GM12874 (cell line): ENCODE results near the gene PRSS57.

Experiments
- CTCF ChIP-seq: IDR thresholded peaks from 2 replicates; pipeline ENCODE4 v1.5.1; 2011; ENCODE audit warnings: low read depth, mild to moderate bottlenecking, control low read depth, low read length, moderate library complexity; ENCODE audit not compliant: insufficient read depth

Gene PRSS57

DNA sequence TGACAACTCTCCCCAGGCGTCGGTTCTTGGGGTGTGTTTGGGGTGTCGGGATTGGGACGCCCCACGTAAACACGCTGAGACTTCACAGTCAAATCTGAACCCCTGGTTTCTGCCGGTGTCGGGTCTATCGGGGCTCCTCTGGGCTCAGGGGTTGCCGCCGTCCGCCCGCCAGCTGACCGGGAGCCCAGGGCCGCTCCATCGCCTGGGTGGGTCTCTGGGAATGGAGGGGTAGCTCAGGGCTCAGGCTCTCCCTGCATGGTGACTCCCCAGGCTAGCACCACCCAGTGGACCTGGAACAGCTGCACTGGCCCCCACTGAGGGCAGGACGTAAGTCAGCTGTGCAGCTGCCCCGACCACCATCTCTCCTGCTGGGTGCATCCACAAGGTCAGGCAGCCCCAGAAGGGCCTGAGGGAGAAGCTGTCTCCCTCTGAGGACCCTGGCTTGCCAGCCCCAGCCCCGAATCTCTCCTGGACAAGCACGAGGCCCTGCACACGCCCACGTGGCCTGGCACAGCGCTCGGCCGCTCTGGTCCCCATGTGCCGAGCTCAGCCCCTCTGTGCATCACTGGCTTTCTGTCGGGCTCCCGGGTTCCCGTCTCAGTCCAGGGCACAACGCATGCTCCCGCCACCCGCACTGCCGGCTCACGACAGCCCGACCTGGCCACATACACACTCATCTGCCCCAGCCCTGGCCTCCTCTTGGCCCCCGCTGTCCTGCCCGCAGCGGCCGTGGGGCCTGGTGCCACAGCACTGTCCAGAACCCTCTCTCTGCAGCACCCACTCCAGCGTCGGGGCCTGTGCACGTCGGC is 38.3 kb downstream of the PRSS57 start:
- no peak for TF ChIP-seq CTCF

DNA sequence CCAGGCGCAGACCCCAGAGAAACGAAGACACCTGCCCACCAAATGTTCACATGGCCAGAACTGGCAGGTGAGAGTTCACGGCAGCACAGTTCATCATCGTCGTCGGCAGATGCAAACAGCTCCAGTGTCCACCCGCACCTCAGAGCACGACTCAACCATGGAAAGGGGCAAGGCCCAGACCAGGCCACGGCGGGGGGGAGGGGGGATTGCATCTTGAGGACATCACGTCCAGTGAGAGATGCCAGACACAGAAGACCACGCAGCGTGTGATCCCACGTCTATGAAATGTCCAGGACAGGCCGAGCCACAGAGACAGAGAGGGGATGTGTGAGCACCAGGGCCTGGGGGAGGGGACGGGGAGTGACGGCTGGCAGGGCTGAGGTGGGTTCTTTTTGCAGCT is 39.6 kb downstream of the PRSS57 start:
- no peak for TF ChIP-seq CTCF

DNA sequence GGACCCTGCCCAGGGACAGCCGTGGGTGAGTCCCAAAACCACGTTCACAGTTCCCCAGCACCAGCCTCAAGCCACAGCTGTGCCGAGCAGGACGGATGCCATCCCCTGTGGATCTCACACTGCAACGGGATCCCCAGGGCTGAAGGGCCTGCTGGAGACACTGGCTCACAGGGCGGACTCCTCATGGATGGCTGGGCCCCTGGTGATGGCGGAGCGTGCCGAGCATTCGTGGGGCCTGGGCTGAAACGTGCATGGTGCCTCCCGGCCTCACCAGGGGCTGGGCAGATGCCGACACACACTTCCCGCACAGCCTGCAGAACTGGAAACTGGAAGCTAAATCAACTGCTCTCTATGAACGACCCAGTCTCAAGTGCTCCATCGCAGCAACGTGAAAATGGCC is 41.8 kb downstream of the PRSS57 start:
- no peak for TF ChIP-seq CTCF

DNA sequence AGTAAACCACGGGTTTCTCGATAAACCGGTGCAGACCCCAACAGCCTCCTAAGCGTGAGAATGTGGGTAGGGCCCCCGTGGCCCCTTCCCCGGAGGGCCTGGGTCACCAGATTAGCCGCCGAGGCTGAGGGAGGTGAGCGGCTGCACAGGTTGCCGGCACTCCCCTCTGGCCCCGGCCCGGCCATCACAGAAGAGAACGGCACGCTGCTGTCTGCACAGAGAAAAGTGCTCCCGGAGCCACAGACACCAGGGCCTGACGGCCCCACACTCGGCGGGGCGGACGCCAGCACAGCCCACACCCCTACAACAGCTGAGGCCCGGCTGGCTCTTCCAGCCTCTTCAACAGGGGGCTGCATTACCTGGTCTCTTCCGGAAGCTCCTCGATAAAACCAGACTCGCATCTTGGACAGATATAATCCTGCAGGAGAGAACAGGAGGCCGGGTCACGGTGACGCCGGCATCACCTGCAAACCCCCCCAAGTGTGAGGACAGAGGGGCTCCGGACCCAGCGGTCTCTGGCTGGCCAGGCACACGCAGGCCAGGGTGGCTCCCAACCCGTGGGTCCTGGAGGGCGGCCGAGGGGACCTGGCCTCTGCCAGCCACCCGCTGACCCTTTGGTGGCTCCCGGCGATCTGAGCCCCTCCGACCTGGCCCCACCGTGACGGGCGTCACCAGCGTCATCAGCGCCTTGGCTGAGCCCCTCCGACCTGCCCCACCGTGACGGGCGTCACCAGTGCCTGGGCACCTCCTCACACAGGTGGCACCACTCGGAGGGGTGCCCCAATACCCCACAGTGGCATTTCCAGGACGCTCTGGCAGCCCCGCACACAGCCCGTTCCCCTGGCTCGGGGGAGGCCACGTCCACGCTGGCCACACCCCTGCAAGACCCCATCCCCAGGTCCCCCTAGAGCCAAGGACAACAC is 42.5 kb downstream of the PRSS57 start:
- TF ChIP-seq CTCF, result no peak

DNA sequence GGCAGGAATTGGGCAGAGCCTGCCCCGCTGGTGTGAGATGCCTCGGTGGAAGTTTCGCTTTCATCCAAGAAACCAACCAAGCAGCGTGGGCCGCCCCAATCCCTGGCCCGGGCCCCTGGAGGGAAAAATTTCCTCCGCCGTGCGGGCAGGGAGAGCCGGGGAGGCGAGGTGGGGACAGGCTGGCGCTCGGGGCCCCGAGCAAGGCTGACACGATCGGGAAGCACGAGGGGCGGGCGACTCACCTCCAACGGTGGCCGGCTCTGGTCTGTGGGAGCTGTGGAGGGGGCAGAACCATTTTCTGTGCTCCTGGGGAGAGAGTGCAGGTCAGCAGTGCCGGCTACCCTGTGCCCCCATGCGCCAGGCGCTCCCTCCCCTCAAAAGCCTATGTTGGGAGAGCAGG is 43.3 kb downstream of the PRSS57 start:
- TF ChIP-seq CTCF, result no peak

- no peak for TF ChIP-seq CTCF
These were observed 44.0 kb downstream of the PRSS57 start for GRCh38 chr19:651114-651818.

- no peak for TF ChIP-seq CTCF
These were observed 45.1 kb downstream of the PRSS57 start for GRCh38 chr19:650121-650520.
